C4-2B (cell line): ENCODE measurements around the gene DNAJC19.

Experiments
- CTCF ChIP-seq: fragments of 450-650 bp; conservative IDR thresholded peaks from 2 replicates; pipeline ENCODE4 v1.5.1; 2017; ENCODE audit warnings: mild to moderate bottlenecking
- ZFX ChIP-seq: fragments of 450-650 bp; IDR thresholded peaks from 2 replicates; pipeline ENCODE4 v1.6.1; 2017

DNA sequence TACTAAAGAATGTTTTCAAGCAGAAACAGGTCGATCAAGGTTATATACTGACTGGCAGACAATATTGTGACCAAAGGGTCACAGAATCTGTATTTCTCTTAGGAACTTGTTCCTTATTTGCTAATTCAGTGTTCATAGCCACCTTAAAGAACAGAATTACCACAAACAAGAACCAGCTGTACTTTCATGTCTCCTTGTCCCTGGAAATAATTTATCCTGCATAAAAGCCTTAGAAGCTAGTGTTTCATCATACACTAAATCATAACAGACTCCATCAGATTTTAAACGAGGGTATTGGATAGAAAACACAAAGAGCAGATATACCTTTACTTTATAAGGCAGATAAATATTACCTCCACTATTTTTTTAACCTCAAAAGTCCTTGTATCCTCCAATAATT is 6.4 kb downstream of the DNAJC19 start:
- TF ChIP-seq ZFX (no peak), CTCF (no peak)
